H1 (cell line): Measurements from ENCODE around the gene TNPO3.

Experiments
- GTF2F1 ChIP-seq: IDR thresholded peaks from 2 replicates; pipeline ENCODE4 v1.6.1; 2012; ENCODE audit warnings: low read depth, low read length, improper control_type of control experiment, borderline replicate concordance
- HDAC6 ChIP-seq: IDR thresholded peaks from one replicate; pipeline ENCODE4 v1.7.1; 2012; ENCODE audit warnings: low read depth, mild to moderate bottlenecking, inconsistent platforms, low read length, moderate library complexity
- POLR2AphosphoS5 ChIP-seq: IDR thresholded peaks from 2 replicates; pipeline ENCODE4 v1.6.1; 2011; ENCODE audit warnings: low read depth, low read length
- TF ChIP-seq, protein P1 (sequence below), 3 experiments: IDR thresholded peaks; 1 replicate in 2 of 3; 2 replicates in 1 of 3; pipeline versions ENCODE4 v1.5.1 to v1.6.1; 2011; ENCODE audit warnings: low read length in 3 of 3, mild to moderate bottlenecking in 3 of 3, inconsistent platforms in 2 of 3, low read depth in 1 of 3, moderate library complexity in 1 of 3; ENCODE audit not compliant: insufficient read depth in 1 of 3; ENCODE audit errors: control extremely low read depth in 1 of 3

DNA sequence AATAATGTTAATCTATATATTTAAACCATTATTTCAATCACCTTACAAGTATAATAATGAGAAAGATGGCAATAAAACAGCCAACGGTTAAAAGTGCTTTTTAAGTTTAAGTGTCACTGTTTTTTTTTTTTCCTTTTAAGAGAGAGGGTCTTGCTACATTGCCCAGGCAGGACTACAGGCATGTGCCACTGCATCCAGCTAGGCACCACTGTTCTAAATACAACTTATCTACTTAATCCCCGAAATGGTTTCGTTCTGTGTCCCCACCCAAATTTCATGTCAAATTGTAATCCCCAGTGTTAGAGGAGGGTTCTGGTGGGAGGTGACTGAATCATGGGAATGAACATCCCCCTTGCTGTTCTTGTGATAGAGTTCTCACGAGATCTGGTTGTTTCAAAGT lies 49.7 kb downstream of the TNPO3 start:
- TF ChIP-seq GTF2F1 (no peak), HDAC6 (no peak), POLR2AphosphoS5 (no peak)
- TF ChIP-seq, protein P1, sequence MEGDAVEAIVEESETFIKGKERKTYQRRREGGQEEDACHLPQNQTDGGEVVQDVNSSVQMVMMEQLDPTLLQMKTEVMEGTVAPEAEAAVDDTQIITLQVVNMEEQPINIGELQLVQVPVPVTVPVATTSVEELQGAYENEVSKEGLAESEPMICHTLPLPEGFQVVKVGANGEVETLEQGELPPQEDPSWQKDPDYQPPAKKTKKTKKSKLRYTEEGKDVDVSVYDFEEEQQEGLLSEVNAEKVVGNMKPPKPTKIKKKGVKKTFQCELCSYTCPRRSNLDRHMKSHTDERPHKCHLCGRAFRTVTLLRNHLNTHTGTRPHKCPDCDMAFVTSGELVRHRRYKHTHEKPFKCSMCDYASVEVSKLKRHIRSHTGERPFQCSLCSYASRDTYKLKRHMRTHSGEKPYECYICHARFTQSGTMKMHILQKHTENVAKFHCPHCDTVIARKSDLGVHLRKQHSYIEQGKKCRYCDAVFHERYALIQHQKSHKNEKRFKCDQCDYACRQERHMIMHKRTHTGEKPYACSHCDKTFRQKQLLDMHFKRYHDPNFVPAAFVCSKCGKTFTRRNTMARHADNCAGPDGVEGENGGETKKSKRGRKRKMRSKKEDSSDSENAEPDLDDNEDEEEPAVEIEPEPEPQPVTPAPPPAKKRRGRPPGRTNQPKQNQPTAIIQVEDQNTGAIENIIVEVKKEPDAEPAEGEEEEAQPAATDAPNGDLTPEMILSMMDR (IDR thresholded peaks at IDR 0.05; ENCODE audit: control extremely low read depth in 1 of 3, insufficient read depth in 1 of 3, low read depth in 1 of 3, low read length in 3 of 3), result no peak
